OCI-M1 (cell line): Measurements from ENCODE around the gene PPM1L.

Experiments
- DNase-seq: peaks from one replicate; lab custom pipeline; 2025; lab: John Stamatoyannopoulos, UW

Gene PPM1L

DNA sequence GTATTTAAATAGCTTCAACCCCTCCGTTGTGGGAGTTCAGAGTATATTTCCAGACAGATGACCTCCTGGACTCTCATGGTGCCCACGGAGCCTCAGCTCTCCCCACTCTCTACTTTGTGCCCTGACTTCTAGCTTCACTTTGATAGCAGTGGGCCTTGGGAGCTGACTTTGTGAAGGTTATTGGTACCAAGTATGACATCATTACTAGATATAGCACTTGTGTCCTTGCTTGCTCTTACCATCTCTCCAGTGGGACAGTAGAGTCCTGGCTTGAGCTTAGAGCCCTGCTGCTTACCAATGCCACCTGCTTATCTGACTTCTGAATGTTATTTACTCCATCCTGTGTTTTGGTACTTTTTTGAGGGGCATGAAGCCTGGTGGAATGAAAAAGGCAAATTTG is 53.4 kb downstream of the PPM1L start:
- DNase-seq = no peak

DNA sequence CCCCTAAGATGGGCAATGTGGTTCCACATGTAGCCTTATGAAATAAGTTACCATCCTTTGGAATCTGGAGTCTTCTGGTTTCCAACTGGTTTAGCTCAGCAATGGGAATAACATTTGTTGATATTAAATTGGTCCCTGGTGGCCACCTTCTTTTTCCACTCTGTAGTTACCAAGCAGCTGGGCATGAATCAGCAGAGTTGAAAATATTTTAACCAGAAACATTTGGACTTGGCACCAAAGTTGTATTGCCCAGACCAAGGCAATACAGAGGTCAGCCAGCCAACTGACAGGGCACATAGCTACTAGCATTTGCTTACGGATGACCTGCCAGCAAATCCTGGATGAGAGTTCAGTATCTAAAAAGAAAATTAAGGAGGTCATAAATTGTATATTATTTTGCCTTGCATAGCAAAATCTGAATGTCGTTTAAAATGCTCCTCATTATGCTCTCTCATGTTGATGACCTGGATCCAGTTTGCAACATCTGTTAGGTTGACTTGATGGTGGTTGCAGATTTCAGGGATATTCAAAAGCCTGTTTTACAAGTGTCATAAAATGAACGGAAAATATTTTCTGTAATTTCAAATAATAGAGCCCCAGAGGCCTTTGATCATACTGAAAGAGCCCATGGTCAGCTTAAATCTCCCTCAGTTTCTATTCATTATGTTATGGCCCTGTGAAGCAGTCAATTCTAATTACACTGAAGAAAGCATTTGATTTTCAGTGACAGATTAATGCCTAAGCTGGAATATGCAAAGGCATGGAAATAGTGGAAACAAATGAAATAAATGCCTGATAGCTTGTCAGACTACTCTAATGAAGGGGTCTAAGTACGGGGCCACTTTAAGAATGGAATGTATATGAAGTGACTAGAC is 54.6 kb downstream of the PPM1L start:
- DNase-seq = no peak

DNA sequence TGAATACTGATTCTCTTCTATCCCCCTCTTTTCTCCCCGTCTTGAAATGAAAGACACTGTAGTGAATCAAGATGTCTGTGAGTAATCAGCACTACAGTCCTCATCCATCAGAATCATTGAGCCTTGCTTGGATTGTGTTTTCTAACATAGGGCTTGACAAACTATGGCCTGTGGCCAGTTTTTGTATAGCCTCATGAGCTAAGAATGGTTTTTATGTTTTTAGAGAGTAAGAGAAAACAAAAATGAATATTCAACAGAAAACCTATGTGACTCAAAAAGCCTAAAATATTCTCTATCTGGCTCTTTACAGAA is 55.2 kb downstream of the PPM1L start:
- DNase-seq = no peak

DNA sequence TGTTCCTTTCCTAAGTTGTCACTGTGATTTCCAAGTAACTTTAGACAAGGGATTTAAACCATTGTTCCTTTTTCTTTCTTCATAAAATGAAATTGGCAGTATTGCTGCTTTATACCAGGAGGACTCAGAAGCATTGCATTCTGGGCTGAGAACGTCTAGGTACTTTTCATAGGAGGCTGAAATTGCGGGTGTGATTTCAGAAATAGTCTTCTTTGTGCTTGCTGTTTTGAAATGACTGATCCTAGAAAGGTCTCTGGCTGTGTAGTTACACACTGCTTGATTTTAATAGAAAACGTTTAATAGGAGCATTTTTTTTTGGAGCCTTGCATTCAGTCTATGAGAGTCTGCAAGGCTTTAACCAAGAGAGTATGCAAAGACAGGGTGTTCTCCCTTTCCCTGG is 56.3 kb downstream of the PPM1L start:
- no peak for DNase-seq

DNA sequence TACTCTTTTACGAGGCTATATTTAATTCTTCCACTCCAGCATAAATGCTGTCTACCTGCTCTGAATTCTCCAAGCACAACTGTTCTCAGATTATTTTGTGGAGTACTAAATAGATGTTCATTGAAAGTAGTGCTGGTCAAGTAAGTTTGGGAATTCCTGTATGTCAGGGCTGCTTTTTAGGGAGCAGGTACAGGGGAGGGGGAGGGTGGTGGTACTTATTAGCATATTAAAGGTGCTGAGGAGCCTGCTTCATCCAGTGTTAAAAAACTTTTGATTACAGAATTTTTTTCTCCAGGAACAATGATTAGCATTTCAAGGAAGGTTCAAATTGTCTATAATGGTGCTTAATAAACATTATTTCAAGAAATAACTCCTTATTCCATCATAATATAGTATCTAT is 59.2 kb downstream of the PPM1L start:
- no peak for DNase-seq

DNA sequence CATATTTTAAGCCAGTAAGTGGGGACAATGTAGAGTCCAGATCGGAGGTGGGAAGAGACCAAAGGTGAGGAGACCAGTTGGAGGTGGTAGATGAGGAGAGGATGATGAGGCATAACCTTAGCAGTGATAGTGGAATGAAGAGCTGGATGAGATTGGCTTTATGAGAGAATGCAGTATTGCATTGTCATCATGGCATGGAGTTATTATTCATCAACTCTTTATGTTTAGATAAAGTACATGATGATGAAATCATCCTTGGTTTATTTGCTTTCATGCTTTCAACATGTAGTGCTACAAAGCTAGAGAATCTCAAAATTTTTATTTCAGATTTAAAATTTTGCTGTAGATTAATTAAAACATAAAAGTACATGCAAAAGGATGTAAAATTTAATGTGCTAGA is 64.0 kb downstream of the PPM1L start:
- DNase-seq = no peak

DNA sequence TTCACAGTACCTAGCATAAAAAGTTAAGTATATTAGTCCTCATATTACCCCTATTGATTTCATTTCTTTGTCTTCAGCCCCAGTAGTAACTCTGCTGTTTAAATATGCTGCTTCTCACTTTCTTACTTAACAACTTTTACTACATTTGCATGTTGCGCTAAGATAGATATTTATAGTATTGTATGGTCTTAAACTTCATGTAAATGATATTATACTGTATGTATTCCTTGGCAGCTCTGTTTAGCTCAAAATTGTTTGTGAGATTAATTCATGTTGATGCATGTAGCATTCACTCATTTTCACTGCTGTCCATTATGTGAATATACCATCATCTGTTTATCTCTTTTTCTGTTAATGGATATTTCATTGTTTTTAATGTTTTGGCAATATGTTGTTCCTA is 64.4 kb downstream of the PPM1L start:
- DNase-seq = no peak

DNA sequence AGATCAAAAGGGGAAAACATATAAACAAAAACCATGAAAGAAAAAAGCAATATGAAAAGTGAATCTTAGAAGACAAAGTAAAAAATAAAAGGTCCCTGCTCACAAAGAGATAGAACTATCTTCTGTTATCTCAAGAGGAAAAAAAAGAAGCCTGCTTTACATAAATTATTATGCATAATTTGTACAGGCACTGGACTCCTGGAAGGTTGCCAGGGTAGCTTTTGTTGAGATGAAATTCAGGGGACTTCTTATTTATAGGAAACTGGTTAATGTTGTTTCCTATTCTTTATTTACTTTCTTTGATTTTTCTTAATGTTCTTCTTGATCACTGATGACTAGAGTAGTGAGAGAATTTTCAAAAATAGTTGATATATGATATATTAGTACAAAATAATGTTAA is 66.9 kb downstream of the PPM1L start:
- DNase-seq = no peak

DNA sequence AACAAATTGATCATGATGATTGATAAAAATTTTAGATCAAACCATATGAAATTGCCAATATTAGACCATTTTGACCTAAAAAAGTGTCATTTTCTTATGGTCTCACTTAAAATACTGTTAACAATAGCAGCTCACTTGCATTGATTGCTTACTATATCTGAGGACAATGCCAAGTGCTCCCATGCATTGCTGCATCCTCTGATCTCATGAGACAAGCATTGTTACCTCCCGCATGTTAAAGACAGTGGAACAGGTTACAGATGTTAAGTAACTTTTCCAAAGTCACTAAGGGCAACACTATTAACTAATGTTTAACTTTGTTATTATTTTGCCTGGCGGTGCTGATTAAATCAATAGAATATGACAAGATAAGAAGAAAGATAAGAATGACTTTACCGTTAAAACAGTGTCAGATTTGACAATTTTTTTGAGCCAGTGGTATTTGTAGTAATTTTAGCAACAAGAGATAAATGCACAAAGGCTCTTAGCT is 69.3 kb downstream of the PPM1L start:
- DNase-seq = no peak

DNA sequence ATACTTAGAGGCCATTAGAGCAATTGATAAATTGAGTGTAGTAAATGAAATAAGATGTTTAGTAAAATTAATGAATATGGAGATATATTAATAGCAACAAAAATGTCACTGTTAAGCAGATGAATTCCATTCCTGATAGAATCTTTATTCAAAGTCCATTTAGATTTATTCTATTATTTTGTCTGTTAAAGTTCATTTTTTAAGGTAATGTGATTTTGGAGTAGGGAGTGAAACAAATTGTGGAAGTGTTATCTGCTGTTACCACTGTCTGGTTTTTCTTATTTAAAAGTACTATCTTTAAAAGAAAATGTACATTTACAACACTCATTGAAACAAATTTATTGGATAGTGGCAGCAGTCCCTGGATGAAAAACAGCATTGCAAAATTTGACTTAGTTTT is 70.4 kb downstream of the PPM1L start:
- DNase-seq = no peak

DNA sequence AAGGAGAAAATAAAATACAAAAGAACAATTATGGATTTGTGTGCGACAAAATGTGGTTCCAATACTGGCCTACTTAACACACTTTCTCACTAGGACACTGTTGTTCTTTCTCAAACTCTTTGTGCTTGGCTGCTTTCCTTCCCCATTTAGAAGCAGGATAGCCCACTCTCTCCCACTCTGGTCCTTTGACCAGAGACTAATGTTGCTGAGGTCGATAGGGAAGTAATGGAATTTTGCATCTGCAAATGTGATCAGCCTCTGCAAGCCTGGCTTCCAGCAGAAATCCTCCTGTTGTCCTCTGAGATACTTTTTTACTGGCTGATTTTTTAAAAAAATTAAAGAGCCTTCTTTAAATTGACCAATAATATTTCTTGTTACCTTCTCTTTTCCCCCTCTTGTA is 71.0 kb downstream of the PPM1L start:
- DNase-seq = no peak

DNA sequence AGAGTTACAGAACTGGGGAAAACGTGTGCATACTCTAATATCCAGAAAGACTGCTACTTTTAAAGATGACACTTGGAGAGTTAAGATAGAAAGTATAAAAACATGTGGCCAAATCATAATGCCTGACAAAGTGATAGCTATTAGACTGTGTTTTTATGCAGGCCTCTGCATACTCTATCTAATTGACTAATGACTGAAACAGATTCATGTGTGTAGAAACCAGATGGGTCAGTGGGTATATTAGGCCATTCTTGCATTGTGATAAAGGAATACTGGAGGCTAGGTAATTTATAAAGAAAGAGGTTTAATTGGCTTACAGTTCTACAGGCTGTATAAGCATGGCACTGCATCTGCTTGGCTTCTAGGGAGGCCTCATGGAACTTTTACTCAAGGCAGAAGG is 71.5 kb downstream of the PPM1L start:
- DNase-seq = no peak

DNA sequence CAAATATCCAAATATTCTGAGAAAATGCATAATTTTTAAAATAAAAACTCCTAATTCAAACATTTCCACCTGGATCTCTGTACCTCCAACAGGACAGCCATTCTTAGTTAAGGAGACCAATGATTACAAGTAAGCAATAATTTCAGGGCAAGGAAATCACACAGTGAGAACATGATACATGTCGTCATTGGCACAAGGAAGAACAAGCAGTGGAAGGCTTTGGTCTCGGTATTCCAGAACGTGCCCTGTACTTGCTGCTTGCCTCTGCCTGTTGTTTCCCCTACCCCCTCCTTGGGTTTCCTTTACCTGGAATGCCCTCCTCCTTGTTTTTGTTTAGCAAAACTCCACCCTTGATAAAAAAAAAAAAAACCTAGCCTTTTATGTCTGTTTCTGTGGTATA is 72.8 kb downstream of the PPM1L start:
- no peak for DNase-seq

DNA sequence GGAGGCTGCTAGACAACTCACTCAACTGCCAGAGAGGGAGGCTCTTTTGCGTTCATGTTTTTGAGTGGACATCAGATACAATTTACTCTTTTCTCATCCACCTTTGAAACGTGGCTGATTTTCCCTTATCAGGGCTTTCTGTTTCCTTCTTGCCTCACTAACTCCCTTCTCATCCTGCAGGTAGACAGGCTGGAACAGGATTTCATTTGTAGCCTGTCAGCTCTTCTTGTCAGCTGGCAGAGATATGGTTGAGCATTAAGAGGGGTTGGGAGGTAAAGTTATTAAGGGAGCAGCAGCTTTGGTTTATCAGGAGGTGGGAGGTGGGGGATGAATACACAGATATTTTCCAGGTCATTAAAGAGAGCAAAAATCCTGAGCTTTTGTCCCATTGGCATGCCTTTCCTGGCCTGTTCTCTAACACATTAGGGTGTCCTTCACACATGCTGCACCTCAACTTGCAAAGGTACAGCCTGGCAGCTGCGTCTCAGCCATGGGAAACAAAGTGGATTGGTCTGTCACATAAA is 73.5 kb downstream of the PPM1L start:
- DNase-seq = no peak

DNA sequence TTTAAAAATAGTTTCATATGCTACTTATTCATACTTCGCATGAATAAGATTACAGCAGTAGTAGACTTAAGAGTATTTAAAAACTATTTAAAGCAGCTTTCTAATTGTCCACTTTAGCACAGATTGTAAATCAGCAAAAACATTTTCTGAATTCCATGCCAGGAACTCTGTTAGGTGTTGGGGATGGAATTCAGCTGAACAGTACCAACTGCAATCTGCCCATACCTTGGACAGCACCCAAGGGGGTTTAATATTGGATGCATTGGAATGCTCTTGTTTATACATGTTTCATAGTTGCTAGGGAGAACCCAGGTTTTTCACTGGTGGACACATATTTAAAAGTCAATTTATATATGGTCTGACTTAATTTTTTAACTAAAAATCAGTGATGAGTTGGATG is 74.8 kb downstream of the PPM1L start:
- no peak for DNase-seq

DNA sequence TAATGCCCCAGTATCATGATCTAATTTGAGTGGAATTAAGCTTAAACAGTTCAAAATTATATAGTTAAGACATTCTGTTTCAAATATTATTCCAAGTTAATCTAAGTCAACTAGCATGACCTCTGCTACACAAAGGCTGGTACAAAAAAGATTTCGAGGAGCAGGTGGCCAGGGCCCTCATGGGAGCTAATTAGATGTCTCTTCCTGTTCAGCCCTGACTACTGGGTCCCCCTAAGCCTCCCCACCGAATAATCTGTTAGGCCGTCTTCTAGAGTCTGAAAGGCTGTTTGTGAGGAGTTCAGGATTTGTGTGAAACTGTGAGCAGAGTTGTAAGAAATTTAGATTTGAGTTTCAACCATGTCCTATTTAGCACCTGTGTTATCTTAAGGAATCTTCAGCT is 75.4 kb downstream of the PPM1L start:
- no peak for DNase-seq

DNA sequence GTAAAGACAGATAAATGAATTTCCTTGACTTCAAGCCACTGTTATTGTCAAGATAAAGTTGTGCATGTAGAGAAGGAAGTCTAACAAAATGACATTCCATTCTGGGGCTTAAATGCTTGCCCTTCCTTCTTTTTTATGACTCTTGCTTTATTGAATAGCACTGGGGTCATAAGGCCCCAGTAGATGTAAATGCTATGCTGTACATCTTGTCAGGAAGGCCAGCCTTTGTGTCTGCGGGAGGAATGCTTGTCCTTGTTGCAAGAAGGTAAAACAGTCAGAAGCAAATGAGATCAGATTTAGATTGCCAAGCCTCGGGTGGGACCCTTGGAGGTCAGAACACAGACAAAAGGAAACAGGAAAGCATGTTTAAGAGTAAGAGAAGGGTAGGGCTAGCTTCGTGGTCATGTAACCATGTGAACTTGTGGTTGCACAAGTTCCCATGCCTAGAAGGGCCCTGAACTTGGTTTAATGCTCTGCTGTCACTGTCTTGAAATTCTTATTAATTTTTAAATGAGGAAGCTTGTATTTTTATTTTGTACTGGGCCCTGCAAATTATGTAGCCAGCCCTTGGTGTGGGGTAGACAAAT is 81.5 kb downstream of the PPM1L start:
- peak; percentile 43 for DNase-seq

DNA sequence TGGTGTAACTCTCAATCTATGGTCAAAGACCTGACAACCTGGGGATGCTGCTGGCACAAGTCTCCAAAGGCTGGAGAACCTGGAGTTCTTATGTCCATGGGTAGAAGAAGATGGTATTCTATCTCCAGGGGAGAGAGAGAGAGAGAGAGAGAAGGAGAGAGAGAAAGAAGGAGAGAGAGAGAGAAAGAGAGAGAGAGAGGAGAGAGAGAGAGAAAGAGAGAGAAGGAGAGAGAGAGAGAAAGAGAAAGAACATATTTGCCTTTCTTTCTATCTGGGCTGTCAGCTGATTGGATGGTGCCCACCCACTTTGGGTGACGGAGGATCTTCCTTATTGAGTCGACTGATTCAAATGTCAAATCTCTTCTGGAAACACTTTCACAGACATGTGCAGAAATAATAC is 84.6 kb downstream of the PPM1L start:
- no peak for DNase-seq

DNA sequence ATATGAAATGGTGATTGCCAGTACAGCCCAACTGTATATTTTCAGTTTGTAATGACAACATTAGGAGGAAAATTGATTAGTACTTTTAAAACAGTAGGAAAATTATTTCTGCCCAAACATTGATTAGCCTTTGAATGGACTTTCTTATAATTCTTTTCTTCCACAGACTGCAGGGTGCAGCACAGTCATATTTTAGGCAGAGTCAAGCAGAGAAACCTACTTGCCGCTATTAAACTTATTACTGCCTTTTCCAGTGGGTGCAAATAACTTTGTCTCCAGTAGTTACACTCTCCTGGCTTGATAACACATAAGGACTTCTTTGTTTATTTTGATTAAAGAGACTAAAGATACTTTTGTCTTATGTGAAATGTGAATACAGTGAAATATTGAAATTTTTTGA is 85.4 kb downstream of the PPM1L start:
- no peak for DNase-seq

DNA sequence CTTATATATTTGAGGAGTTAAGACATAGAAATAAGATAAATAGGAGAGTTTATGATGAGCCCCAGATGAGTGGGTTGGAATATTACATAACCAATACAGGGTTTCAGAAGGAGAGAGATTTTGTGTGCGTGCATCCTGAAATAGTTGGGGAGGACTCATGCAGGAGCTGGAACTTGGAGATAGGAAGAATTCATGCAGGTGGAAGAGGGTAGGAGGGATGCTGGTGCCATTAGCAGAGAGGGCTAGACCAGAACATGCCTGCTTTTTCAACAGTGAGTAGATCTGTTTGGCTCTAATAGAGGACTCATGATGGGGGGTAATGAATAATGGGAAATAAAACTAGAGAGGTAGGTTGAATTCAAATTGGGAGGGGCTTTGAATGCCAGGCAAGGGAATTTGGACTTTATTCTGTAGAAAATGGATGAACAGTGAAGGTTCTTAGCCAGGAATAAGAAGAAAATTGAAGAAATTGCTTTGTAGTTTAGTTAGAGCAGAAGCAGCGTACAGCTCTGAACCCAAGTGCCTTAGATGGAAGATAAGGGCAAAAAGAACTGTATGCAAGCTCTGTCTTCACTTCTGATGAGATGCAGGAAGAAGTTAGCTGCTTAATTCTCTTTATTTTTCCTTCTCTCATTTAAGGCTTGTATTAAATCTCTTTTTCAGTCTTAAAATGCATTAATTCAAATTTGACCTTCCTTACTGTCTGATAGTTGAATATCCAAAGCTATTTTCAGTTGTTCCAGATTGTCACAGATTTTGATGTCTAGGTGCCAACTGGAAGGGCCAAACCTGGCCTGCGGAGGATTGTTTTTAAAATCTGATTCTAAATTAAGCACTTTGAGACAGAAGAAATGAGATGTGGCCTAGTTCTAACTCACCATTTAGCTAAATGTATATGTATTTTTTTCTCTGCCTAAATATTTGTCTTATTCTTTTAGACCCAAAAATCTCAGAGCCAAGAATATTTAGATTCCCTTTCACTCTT is 86.3 kb downstream of the PPM1L start:
- DNase-seq = no peak

DNA sequence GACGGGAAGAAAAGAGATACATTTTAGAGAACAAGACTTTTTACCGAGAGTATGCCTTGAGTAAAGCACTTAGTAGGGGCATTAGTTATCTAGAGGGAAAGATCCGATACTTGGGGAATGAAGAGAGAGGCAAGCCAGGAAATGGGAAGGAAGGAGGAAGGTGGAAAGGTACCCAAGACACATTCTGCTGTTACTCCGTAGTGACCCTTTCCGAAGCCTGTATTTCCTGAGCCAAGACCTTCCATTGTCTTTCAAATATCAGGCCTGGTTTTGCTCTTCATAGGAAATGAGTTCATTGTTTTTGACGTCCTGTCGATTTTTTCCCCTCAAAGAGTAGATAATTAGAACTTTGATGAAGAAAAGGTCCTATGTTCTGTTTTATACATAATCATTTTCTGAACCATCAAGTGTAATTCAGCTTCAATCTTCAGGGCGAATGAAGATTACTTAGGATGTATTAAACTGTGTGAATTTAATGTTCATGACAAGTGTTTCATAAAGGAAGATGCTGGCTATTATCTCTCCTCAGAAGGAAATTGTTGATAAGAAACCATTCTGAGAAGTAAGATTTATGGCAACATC is 95.7 kb downstream of the PPM1L start:
- peak; percentile 4 for DNase-seq

DNA sequence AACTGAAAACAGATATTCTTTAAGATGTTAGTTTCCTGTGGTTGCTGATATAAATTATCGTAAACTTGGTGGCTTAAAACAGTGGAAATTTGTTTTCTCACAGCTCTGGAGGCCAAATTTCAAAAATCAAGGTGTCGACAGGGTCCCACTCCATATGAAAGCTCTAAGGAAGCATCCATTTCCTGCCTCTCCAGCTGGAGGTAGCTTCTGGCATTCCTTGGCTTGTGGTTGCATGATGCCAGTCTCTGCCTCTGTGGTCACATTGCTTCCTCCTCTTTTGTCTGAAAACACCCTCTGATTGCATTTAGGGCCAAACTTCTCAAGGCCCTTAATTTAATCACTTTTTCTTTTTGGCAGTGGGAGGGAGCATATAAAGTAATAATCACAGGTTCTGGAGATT is 96.8 kb downstream of the PPM1L start:
- DNase-seq = no peak
